Stimulated activated memory B cell treated with anti-CD40 and anti-IgM and Interleukin-4, amounts not matched to agents 10 μg/mL and 1 μg/mL and 100 μg/mL, for 72 hours (primary cell): ENCODE data around the gene SNUPN.
"Not testable (repeated sequence)": the region's sequence is repeated elsewhere in the genome, so short reads cannot be mapped to it uniquely, and the experiment has no call there.

Experiments used
- ATAC-seq: fragments of 150-1000 bp; cut with Tn5 transposase; 2 replicates; pipeline ENCODE4 v1.10.0; 2021
- H3K27ac Mint-ChIP-seq: one replicate; pipeline ENCODE4 v1.8.0; 2022; ENCODE audit warnings: mild to moderate bottlenecking, mixed read lengths
- H3K27me3 Mint-ChIP-seq: one replicate; pipeline ENCODE4 v1.8.0; 2022; ENCODE audit warnings: mixed read lengths
- H3K36me3 Mint-ChIP-seq: one replicate; pipeline ENCODE4 v1.8.0; 2022; ENCODE audit warnings: mixed read lengths
- H3K4me1 Mint-ChIP-seq: one replicate; pipeline ENCODE4 v1.8.0; 2022; ENCODE audit warnings: mixed read lengths
- H3K4me3 Mint-ChIP-seq: one replicate; pipeline ENCODE4 v1.8.0; 2022; ENCODE audit warnings: mild to moderate bottlenecking, moderate library complexity, mixed read lengths
- H3K9me3 Mint-ChIP-seq: one replicate; pipeline ENCODE4 v1.8.0; 2022; ENCODE audit warnings: mixed read lengths

SNUPN gene

DNA sequence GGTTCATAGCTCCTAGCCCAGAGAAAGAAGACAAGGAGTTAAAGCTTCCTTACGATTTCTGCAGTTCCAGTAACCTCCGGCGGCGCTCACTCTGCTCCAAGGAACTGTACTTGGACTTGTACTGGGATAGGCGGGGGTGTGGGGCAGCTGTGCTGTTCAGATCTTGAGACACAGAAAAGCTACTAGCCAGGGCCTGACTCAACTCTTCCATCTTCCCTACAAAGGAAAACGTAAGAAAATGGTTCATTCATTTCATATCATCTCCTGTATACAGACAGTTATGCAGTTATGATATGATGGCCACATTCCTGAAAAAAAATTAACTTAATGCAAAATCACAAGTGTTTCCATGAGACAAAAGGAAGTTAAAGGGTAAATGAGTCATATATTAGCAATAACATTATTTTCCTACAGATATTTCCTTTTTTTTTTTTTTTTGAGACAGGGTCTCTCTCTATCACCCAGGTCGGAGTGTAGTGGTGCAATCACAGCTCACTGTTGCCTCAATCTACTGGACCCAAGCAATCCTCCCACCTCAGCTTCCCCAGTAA, 4.6 kb downstream of the SNUPN start:
- H3K27ac Mint-ChIP-seq: no peak overlapping the region
- peaks cover 37% of the 10 kb centered on the region for H3K36me3 Mint-ChIP-seq
- no peak overlapping the region for H3K4me3 Mint-ChIP-seq
- H3K27me3 Mint-ChIP-seq: no peaks in the 10 kb centered on the region
- H3K9me3 Mint-ChIP-seq: no peaks in the 10 kb centered on the region
- no peak for ATAC-seq
- H3K4me1 Mint-ChIP-seq: peaks cover 21% of the 10 kb centered on the region

DNA sequence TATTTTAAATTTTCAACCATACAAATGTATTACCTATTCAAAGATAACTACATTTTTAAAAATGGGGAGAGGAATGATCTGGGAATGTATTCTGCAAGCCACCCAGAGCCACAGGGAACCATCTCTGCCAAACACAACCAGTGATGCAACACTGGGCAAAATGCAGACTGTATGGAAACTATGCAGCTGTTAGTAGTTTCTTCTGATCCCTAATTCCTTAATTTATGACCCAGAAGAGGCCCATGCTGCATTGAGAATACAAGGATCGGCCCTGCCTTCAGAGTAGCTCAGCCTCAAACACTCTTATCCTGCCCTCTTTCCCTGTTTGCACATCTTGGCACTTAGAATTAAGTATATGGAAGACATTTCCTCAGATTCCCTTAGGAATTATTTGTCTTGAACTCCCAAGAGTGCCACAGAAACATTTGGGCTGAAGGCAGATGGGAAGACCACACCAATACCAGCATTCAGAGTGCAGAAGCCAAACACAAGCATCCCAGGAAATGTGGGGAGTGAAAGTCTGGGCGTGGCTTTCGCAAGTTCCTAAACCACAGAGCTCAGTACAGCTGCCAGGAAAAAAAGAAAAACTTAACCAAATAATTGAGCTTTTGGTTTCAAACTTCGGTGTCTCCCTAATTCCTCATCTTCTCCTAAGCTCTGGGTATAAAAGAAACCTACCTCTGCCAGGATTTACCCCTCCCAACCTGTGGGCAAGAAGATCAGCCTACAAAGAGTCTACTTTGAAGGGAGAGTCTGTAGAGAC, 5.3 kb downstream of the SNUPN start:
- Mint-ChIP-seq H3K27ac (no peak overlapping the region), H3K4me1 (peaks cover 18% of the 10 kb centered on the region), H3K27me3 (no peaks in the 10 kb centered on the region), H3K9me3 (no peaks in the 10 kb centered on the region), H3K4me3 (no peak overlapping the region), H3K36me3 (peaks cover 44% of the 10 kb centered on the region)
- ATAC-seq: no peak

DNA sequence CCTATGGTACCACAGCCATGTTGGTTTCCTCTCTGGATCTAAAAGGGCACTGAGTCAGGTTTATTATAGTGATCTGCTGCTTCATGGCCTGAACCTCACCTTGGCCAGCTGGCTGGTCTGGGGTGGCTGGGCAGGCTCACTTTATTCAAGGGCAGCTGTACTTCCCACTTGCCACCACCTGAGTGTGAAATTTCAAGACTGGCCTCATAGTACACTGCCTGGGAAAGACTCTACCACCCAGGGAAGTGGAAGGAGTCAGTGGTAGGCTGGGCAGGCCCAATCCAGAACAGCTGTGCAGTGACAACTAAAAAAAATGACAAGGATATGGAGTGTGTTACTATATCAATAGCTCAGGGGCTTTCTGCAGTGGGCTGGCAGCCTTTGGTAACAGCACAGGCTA, 8.8 kb downstream of the SNUPN start:
- H3K9me3 Mint-ChIP-seq: no peaks in the 10 kb centered on the region
- H3K27me3 Mint-ChIP-seq: no peaks in the 10 kb centered on the region
- no peak for ATAC-seq
- H3K36me3 Mint-ChIP-seq: peaks cover 74% of the 10 kb centered on the region
- H3K4me3 Mint-ChIP-seq: no peak overlapping the region
- H3K27ac Mint-ChIP-seq: no peak overlapping the region
- H3K4me1 Mint-ChIP-seq: peaks cover 11% of the 10 kb centered on the region

DNA sequence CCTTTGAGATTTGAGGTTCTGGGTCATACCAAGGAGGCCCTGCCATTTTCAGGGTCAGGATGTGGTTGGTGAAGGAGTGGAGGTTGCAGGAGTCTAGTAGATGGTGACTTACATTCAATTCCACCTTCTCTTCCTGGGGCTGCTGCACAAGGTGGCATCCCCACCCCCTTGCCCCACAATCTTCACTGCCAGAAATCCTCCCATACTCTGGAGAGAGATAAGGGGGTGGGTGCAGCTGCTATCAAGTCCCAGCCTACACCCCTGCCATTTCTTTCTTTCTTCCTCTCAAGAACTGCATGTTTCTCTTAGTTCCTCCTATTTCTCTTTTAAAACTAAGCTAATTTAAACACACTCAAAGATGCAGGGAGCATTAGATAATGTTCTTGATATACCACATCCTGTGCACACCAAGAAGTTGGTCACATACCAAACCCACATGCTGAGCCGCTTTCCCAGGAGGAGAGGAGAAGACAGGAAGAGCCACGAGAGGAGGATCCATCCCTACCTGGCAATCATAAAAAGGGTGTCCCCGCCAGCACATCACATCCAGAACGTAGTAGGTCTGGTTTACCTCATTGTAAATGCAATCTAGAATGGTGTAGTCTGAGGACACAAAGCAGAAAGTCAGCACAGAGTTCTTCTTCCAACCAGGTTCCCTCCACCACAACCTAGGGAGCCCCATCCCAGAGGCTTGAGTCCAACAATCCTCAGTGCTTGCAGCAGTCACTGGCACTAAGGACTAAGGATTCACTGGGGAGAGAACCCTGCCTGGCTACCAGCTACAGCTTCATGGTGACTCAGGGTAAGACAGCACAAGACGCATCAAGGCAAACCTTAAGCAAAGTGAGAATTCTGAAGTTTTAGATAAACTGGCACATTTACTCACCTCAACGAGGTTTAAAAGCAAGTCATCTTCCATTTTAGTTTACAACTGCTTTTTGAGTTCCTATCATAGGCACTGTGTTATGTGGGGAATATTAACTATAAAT, 18.5 kb downstream of the SNUPN start:
- H3K4me1 Mint-ChIP-seq: no peaks in the 10 kb centered on the region
- no peaks in the 10 kb centered on the region for H3K27me3 Mint-ChIP-seq
- no peak overlapping the region for H3K27ac Mint-ChIP-seq
- peaks cover 59% of the 10 kb centered on the region for H3K36me3 Mint-ChIP-seq
- no peak for ATAC-seq
- no peak overlapping the region for H3K4me3 Mint-ChIP-seq
- no peaks in the 10 kb centered on the region for H3K9me3 Mint-ChIP-seq

DNA sequence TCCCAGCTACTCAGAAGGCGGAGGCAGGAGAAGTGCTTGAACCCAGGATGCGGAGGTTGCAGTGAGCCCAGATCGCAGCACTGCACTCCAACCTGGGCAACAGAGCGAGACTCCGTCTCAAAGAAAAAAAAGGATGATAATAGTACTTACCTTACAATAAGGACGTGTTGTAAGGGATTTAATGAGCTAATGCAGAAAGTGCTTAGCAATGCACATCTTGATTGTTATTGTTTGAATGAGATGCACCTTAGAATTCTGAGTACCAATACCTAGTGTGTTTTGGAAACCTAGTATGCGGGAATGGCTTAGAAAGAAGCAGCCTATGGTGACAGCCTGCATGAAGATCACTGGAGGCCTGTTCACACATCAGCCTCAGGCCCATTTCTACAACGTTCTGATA, 19.5 kb downstream of the SNUPN start:
- ATAC-seq: no peak
- no peaks in the 10 kb centered on the region for H3K27me3 Mint-ChIP-seq
- H3K4me3 Mint-ChIP-seq: no peak overlapping the region
- no peak overlapping the region for H3K27ac Mint-ChIP-seq
- H3K4me1 Mint-ChIP-seq: no peaks in the 10 kb centered on the region
- no peaks in the 10 kb centered on the region for H3K9me3 Mint-ChIP-seq
- peaks cover 59% of the 10 kb centered on the region for H3K36me3 Mint-ChIP-seq

DNA sequence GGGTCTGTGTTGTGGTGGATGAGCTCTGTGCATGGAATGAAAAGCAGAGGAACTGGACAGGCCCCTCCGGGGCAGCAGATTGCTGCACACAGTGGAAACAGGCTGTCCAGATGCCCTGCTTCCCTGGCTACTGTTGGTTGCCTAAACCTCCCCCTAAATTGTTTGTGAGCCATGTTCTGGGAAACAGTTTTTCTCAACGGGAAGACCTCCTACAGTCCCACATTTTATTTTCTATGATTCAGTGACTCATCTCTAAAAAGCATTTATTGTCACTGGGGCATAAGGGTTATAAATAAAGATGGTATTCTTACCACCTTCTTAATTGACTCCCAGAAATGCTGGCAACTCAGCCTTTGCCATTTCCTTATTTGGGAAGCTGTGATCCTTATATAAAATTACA, 26.1 kb downstream of the SNUPN start:
- H3K4me1 Mint-ChIP-seq: no peaks in the 10 kb centered on the region
- no peak for ATAC-seq
- H3K9me3 Mint-ChIP-seq: no peaks in the 10 kb centered on the region
- H3K36me3 Mint-ChIP-seq: peaks cover 50% of the 10 kb centered on the region
- no peak overlapping the region for H3K4me3 Mint-ChIP-seq
- no peak overlapping the region for H3K27ac Mint-ChIP-seq
- no peaks in the 10 kb centered on the region for H3K27me3 Mint-ChIP-seq

DNA sequence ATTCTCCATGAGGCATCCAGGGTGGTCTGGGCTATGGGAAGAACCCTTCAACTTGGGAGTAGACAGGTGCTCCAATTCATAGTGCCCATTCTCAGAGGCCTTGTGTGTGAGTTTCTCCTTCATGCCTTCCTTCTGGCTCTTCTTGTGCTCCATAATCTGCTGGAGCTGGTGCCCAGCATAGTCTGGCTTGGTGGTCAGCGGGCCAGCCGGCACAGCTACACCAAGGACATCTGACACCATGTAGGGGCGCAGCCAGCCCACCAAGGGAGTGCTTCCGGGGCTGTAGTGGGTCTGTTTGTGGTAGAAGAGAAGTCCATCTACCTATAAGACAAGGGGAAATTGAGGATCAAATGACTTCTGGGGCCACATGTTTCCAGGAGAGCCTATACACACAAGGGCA, 27.2 kb downstream of the SNUPN start:
- Mint-ChIP-seq H3K27me3 (no peaks in the 10 kb centered on the region), H3K27ac (no peak overlapping the region), H3K36me3 (peaks cover 53% of the 10 kb centered on the region), H3K9me3 (no peaks in the 10 kb centered on the region), H3K4me3 (no peak overlapping the region), H3K4me1 (no peaks in the 10 kb centered on the region)
- ATAC-seq: no peak

DNA sequence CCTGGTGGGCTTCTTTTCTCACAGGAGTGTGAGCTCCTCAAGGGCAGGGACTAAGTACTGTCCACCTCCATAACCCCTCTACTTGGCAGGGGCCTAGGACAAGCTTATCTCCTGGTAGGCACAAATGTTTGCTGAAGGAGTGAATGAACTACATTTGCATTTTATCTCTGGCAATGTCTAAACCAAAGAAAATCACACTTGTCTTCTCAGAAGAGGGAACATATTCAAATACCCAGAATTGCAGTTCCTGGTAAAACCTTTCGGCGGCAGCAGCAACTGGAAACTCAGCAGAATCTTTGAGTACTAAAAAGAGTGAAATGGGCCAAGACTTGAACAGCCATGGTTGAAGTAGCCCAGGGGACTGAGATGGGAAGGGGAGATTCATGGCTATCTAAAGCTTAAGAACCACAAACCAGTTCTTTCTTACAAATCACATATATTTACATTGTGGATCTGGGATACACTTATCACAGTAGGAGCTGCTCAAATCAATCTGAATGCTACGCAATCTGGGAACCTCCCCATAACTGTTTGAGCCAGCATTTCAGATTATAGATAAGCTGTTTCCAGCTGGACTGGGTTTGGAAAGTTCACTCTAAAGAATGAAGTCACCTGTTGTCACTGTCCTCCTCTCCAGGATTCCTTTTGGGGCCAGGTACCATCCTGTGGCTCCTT, 27.7 kb downstream of the SNUPN start:
- H3K36me3 Mint-ChIP-seq: peaks cover 53% of the 10 kb centered on the region
- no peaks in the 10 kb centered on the region for H3K4me1 Mint-ChIP-seq
- no peak overlapping the region for H3K4me3 Mint-ChIP-seq
- no peak for ATAC-seq
- no peaks in the 10 kb centered on the region for H3K9me3 Mint-ChIP-seq
- no peaks in the 10 kb centered on the region for H3K27me3 Mint-ChIP-seq
- no peak overlapping the region for H3K27ac Mint-ChIP-seq

DNA sequence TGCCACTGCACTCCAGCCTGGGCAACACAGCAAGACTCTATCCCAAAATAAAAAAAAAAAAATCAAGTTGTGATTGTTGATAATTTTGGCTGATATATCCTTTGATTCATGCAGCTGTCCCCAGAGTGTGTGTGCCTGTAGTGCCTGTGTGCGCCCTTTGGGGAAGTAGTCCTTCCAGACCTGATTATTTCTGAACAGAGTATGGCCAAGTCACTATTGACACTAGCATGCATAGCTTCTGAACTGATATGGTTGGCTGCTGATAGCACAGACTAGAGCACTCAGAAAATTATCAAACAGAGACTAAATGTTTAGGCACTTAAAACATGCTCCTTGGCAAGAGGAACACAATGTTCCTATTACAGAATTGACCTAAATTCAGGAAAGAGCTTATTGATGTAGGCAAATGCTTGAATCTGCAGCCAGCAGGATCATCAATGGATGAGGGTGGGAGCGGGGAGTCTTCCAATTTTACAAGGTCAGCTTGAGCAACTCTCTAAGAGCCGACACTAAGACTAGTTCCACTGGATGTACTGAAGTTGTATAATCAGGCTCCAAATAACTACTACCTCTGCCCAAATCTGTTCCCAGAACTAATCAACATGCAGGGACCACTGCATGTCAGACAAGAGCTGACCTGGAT, 28.7 kb downstream of the SNUPN start:
- Mint-ChIP-seq H3K4me3 (no peak overlapping the region), H3K36me3 (peaks cover 57% of the 10 kb centered on the region), H3K27ac (no peak overlapping the region), H3K4me1 (no peaks in the 10 kb centered on the region), H3K27me3 (no peaks in the 10 kb centered on the region), H3K9me3 (no peaks in the 10 kb centered on the region)
- ATAC-seq: no peak

DNA sequence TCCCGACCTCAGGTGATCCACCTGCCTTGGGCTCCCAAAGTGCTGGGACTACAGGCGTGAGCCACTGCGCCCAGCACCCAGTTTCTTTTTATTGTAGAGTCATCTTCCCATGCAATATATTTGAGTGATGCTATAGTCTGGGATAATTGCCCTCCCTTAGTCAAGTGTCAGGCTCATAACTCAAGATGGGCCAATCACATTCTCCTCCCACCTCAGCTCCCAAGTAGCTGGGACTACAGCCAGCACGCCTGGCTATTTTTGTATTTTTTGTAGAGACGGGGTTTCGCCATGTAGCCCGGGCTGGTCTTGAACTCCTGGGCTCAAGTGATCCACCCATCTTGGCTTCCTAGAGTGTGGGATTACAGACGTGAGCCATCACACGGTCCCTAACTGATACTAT, 31.2 kb downstream of the SNUPN start:
- ATAC-seq: no peak
- H3K4me1 Mint-ChIP-seq: no peaks in the 10 kb centered on the region

DNA sequence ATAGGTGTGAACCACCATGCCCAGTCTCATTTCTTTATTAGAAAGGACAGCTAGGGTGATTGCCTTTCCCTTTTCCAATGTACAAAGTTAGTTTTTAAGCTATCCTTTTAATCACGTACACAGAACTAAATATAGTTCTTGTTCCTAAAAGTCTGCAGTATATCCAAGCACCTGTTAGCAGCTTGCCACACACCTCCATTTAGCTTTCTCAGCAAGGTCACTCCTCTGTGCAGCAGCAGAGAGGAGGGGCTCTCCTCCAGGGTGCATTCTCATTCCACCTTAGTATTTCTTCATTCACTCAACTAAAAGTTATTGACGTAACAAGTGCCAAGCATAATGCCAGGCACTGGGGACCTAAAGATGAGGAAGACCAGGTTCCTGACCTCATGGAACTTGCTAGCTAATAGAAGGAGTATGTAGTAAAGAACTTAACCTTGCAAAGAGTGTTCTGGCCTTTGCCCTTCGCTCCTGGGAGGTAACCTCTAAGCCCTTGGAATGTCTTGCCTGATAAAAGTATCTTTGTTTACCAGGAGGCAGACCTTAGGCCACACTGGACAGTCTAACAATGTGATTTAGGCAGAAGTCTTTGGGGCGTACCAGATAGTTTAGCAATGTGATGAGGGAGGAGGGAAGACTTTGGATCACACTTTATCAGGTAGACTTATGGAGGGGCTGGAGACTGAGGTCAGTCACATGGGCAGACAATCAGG, 33.7 kb downstream of the SNUPN start:
- no peak overlapping the region for H3K4me3 Mint-ChIP-seq
- no peaks in the 10 kb centered on the region for H3K4me1 Mint-ChIP-seq
- H3K36me3 Mint-ChIP-seq: peaks cover 51% of the 10 kb centered on the region
- H3K9me3 Mint-ChIP-seq: no peaks in the 10 kb centered on the region
- no peak overlapping the region for H3K27ac Mint-ChIP-seq
- no peak for ATAC-seq
- H3K27me3 Mint-ChIP-seq: no peaks in the 10 kb centered on the region

More for the DNA sequence above, 31.2 kb downstream of the SNUPN start:
- H3K36me3 Mint-ChIP-seq: peaks cover 55% of the 10 kb centered on the region
- no peaks in the 10 kb centered on the region for H3K27me3 Mint-ChIP-seq
- no peak overlapping the region for H3K27ac Mint-ChIP-seq
- no peak overlapping the region for H3K4me3 Mint-ChIP-seq
- H3K9me3 Mint-ChIP-seq: no peaks in the 10 kb centered on the region

DNA sequence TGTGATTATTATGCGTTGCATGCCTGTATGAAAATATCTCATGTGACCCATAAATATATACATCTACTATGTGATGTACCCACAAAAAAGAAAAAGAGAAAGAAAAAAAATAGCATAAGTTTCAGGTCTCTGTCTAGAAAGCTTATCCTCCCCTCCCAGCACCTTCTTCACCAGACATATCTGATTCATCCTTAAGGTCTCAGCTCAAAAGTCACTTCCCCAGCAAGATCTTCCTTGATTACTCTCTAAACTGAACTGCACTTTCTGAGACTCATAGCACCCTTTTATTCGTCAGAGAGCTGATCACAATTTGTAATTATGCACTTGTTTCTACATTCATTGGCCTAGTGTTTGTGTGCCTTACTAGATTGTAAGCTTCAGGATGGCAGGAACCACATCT, 35.3 kb downstream of the SNUPN start:
- Mint-ChIP-seq H3K9me3 (no peaks in the 10 kb centered on the region), H3K4me3 (no peak overlapping the region), H3K36me3 (peaks cover 42% of the 10 kb centered on the region), H3K27ac (no peak overlapping the region), H3K4me1 (no peaks in the 10 kb centered on the region), H3K27me3 (no peaks in the 10 kb centered on the region)
- no peak for ATAC-seq

DNA sequence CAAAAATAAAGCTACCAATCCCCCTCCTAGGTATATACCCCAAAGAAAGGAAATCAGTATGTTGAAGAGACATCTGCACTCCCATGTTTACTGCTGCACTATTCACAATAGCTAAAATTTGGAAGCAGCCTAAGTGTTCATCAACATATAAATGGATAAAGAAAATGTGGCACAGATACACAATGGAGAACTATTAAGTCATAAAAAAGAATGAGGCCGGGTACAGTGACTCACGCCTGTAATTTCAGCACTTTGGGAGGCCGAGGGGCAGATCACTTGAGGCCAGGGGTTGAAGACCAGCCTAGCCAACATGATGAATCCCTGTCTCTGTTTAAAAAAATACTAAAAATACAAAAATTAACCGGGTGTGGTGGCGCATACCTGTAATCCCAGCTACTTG, 36.5 kb downstream of the SNUPN start:
- ATAC-seq: no peak
- H3K4me3 Mint-ChIP-seq: no peak overlapping the region
- no peaks in the 10 kb centered on the region for H3K27me3 Mint-ChIP-seq
- H3K9me3 Mint-ChIP-seq: no peaks in the 10 kb centered on the region
- no peaks in the 10 kb centered on the region for H3K4me1 Mint-ChIP-seq
- peaks cover 35% of the 10 kb centered on the region for H3K36me3 Mint-ChIP-seq
- no peak overlapping the region for H3K27ac Mint-ChIP-seq

DNA sequence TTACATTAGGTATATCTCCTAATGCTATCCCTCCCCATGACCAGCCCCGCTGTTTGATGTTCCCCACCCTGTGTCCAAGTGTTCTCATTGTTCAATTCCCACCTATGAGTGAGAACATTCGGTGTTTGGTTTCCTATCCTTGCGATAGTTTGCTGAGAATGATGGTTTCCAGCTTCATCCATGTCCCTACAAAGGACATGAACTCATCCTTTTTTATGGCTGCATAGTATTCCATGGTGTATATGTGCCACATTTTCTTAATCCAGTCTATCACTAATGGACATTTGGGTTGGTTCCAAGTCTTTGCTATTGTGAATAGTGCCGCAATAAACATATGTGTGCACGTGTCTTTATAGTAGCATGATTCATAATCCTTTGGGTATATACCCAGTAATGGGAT, 39.1 kb downstream of the SNUPN start:
- H3K27me3 Mint-ChIP-seq, H3K9me3 Mint-ChIP-seq, ATAC-seq, H3K4me3 Mint-ChIP-seq, H3K4me1 Mint-ChIP-seq, H3K27ac Mint-ChIP-seq: not testable (repeated sequence)
- H3K36me3 Mint-ChIP-seq: peaks cover 27% of the 10 kb centered on the region
